RWPE2 (cell line): ENCODE results near the gene TTC39C.
A peak's percentile ranks its signal among the peaks of the same experiment; 100 is the strongest.

Source experiments
- ATAC-seq: fragments of 200-7000 bp; cut with Tn5 transposase; 3 replicates; pipeline ENCODE4 v1.9.1; 2021; ENCODE audit warnings: low read depth
- DNase-seq: peaks from one replicate; pipeline ENCODE4 v3.0.0-alpha.2; 2020; ENCODE audit warnings: low spot score
- H3K27ac ChIP-seq: fragments of 450-650 bp; 2 replicates; pipeline ENCODE4 v1.5.1; 2017; ENCODE audit warnings: mild to moderate bottlenecking; ENCODE audit not compliant: poor library complexity, severe bottlenecking
- H3K27me3 ChIP-seq: fragments of 250-450 bp; sonication (Bioruptor Pico); 2 replicates; pipeline ENCODE4 v1.5.1; 2021; ENCODE audit warnings: mild to moderate bottlenecking, moderate library complexity; ENCODE audit not compliant: insufficient read depth, poor library complexity, severe bottlenecking
- H3K36me3 ChIP-seq: fragments of 250-450 bp; sonication (Bioruptor Pico); 2 replicates; pipeline ENCODE4 v1.5.1; 2020; ENCODE audit warnings: low read depth, mild to moderate bottlenecking, moderate library complexity
- H3K4me1 ChIP-seq: fragments of 250-450 bp; sonication (Bioruptor Pico); 2 replicates; pipeline ENCODE4 v1.5.1; 2021; ENCODE audit warnings: mild to moderate bottlenecking, moderate library complexity; ENCODE audit not compliant: insufficient read depth, poor library complexity, severe bottlenecking
- H3K4me3 ChIP-seq: fragments of 250-450 bp; sonication (Bioruptor Pico); 2 replicates; pipeline ENCODE4 v1.5.1; 2021; ENCODE audit warnings: mild to moderate bottlenecking, moderate library complexity; ENCODE audit not compliant: severe bottlenecking
- H3K9me3 ChIP-seq: fragments of 250-450 bp; sonication (Bioruptor Pico); 2 replicates; pipeline ENCODE4 v1.5.1; 2021; ENCODE audit warnings: mild to moderate bottlenecking, moderate library complexity; ENCODE audit not compliant: severe bottlenecking
- TF ChIP-seq, protein P1 (sequence below): fragments of 450-650 bp; IDR thresholded peaks from one replicate; pipeline ENCODE4 v1.5.1; 2017; ENCODE audit warnings: mild to moderate bottlenecking, moderate library complexity; ENCODE audit not compliant: poor library complexity, severe bottlenecking

The TTC39C gene

DNA sequence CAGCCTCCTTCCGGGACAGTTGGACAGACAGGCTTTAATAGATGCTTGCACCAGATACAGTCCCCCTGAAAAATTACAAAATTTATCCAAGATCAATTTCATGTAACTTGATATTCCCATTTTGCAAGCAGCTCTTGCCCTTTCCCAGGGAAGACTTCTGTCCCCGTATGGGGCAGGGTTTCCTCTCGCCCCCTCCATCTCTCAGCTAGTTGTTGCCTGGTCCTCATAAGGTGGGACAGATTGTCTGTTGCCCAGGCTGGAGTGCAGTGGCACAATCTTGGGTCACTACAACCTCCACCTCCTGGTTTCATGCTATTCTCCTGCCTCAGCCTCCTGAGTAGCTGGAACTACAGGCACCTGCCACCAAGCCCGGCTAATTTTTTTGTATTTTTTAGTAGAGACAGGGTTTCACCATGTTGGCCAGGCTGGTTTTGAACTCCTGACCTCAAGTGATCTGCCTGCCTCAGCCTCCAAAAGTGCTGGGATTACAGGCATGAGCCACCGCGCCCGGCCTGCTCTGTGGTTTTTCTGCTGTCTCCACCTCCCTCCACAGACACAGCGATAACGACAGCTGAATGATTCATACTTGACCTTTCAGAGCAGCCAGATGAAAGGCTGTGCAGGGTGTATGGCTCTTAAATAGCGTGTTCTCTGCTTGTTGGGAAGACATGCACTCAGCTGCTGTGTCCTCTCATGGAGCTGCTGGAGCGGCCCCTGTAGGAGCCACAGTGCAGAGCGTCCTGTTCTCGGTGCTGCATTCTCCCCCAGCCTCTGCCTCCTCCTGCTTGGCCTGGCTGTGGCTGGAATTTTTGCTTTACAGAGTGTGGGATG lies 61.4 kb downstream of the TTC39C start:
- no peak overlapping the region for H3K4me3 ChIP-seq
- peaks cover 3% of the 10 kb centered on the region for H3K4me1 ChIP-seq
- DNase-seq = peak; percentile 74
- H3K36me3 ChIP-seq = no peaks in the 10 kb centered on the region
- TF ChIP-seq, protein P1, sequence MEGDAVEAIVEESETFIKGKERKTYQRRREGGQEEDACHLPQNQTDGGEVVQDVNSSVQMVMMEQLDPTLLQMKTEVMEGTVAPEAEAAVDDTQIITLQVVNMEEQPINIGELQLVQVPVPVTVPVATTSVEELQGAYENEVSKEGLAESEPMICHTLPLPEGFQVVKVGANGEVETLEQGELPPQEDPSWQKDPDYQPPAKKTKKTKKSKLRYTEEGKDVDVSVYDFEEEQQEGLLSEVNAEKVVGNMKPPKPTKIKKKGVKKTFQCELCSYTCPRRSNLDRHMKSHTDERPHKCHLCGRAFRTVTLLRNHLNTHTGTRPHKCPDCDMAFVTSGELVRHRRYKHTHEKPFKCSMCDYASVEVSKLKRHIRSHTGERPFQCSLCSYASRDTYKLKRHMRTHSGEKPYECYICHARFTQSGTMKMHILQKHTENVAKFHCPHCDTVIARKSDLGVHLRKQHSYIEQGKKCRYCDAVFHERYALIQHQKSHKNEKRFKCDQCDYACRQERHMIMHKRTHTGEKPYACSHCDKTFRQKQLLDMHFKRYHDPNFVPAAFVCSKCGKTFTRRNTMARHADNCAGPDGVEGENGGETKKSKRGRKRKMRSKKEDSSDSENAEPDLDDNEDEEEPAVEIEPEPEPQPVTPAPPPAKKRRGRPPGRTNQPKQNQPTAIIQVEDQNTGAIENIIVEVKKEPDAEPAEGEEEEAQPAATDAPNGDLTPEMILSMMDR = peak; percentile 49
- H3K27ac ChIP-seq = no peak overlapping the region
- no peaks in the 10 kb centered on the region for H3K27me3 ChIP-seq
- ATAC-seq = peak; percentile 98
- no peaks in the 10 kb centered on the region for H3K9me3 ChIP-seq

GRCh38 chr18:24076950-24077349 lies 62.4 kb downstream of the TTC39C start:
- ATAC-seq (no peak), DNase-seq (no peak)
- H3K27me3 ChIP-seq = no peaks in the 10 kb centered on the region
- H3K36me3 ChIP-seq = no peaks in the 10 kb centered on the region
- H3K27ac ChIP-seq = no peak overlapping the region
- no peaks in the 10 kb centered on the region for H3K9me3 ChIP-seq
- TF ChIP-seq, protein P1 = no peak
- H3K4me1 ChIP-seq = peaks cover 3% of the 10 kb centered on the region
- H3K4me3 ChIP-seq = no peak overlapping the region

DNA sequence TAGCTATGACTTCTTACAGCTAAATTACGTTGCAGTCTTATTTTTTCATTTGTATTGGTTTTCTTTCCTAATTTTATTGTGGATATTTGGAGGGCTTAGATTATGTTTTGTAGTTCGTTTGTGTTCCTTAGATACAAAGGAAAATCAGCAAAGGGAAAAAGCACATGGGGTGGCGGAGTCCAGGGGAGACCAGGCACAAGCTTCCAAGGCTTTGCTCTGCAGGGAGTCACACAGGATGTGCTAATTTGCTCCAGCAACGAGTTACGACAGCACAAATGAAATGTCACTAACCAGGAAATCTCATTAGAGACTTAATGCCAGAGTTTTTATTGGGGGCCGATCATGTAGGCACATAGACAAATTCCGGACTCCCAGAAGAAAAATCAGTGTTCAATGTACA lies 63.8 kb downstream of the TTC39C start:
- Histone ChIP-seq H3K4me3 (no peak overlapping the region), H3K4me1 (peaks cover 3% of the 10 kb centered on the region), H3K27me3 (no peaks in the 10 kb centered on the region), H3K9me3 (no peaks in the 10 kb centered on the region), H3K36me3 (peaks cover 2% of the 10 kb centered on the region; the same call in 1 of the 2 replicates), H3K27ac (no peak overlapping the region)
- TF ChIP-seq, protein P1 = no peak
- no peak for DNase-seq
- no peak for ATAC-seq

GRCh38 chr18:24080861-24081260 lies 66.3 kb downstream of the TTC39C start:
- H3K4me1 ChIP-seq = peaks cover 1% of the 10 kb centered on the region
- H3K36me3 ChIP-seq = peaks cover 4% of the 10 kb centered on the region; the same call in 1 of the 2 replicates
- no peak overlapping the region for H3K27ac ChIP-seq

More at GRCh38 chr18:24080861-24081260, 66.3 kb downstream of the TTC39C start:
- ATAC-seq (no peak), DNase-seq (no peak)
- Histone ChIP-seq H3K4me3 (no peak overlapping the region), H3K27me3 (no peaks in the 10 kb centered on the region), H3K9me3 (no peaks in the 10 kb centered on the region)
- TF ChIP-seq, protein P1 = no peak
